DOHH2 (cell line): Measurements from ENCODE around the gene FN3KRP.

Source experiments
- H3F3A ChIP-seq: fragments of 200-600 bp; sonication (generic), shearing (Covaris generic); 2 replicates; pipeline ENCODE4 v1.6.0; 2016; ENCODE audit warnings: antibody characterized with exemption, mild to moderate bottlenecking; ENCODE audit not compliant: control insufficient read depth, insufficient read depth
- H3K27ac ChIP-seq: fragments of 200-600 bp; sonication (generic); 2 replicates; pipeline ENCODE4 v1.5.1; 2014; ENCODE audit warnings: low read depth, mild to moderate bottlenecking, low read length, moderate library complexity
- H3K27me3 ChIP-seq: fragments of 200-600 bp; sonication (generic); 2 replicates; pipeline ENCODE4 v1.6.1; 2014; ENCODE audit warnings: mild to moderate bottlenecking, low read length, mixed read lengths; ENCODE audit not compliant: control insufficient read depth
- H3K36me3 ChIP-seq: fragments of 200-600 bp; sonication (generic); 2 replicates; pipeline ENCODE4 v1.6.1; 2014; ENCODE audit warnings: mild to moderate bottlenecking, low read length, moderate library complexity, mixed read lengths; ENCODE audit not compliant: control insufficient read depth
- H3K4me1 ChIP-seq: fragments of 200-600 bp; sonication (generic); 2 replicates; pipeline ENCODE4 v1.6.1; 2014; ENCODE audit warnings: mild to moderate bottlenecking, low read length, mixed read lengths; ENCODE audit not compliant: control insufficient read depth
- H3K4me2 ChIP-seq: fragments of 200-600 bp; sonication (generic); 2 replicates; pipeline ENCODE4 v1.6.0; 2014; ENCODE audit warnings: mild to moderate bottlenecking, low read length, moderate library complexity
- H3K4me3 ChIP-seq: fragments of 200-600 bp; sonication (generic); 2 replicates; pipeline ENCODE4 v1.5.1; 2014; ENCODE audit warnings: mild to moderate bottlenecking, low read length, mixed read lengths
- H3K79me2 ChIP-seq: fragments of 200-600 bp; sonication (generic); 2 replicates; pipeline ENCODE4 v1.6.1; 2014; ENCODE audit warnings: mild to moderate bottlenecking, low read length, mixed read lengths; ENCODE audit not compliant: control insufficient read depth
- H3K9me2 ChIP-seq: fragments of 200-600 bp; sonication (generic); replicated peaks from 2 replicates; pipeline ENCODE4 v1.6.1; 2014; ENCODE audit warnings: mild to moderate bottlenecking, low read length, mixed read lengths; ENCODE audit not compliant: control insufficient read depth
- H3K9me3 ChIP-seq: fragments of 200-600 bp; sonication (generic); 2 replicates; pipeline ENCODE4 v1.6.1; 2014; ENCODE audit warnings: antibody characterized with exemption, low read length, mixed read lengths; ENCODE audit not compliant: control insufficient read depth, insufficient read depth
- H4K20me1 ChIP-seq: fragments of 200-600 bp; sonication (generic); 2 replicates; pipeline ENCODE4 v1.6.0; 2014; ENCODE audit warnings: low read depth, mild to moderate bottlenecking, antibody characterized with exemption, low read length, moderate library complexity; ENCODE audit not compliant: control insufficient read depth, insufficient read depth
- CTCF ChIP-seq: fragments of 200-600 bp; sonication (generic); IDR thresholded peaks from one replicate; pipeline ENCODE4 v1.5.1; 2014; ENCODE audit warnings: antibody characterized with exemption, mild to moderate bottlenecking, low read depth, low read length; ENCODE audit not compliant: poor library complexity, severe bottlenecking
- EZH2phosphoT487 ChIP-seq: fragments of 200-600 bp; sonication (generic); IDR thresholded peaks from 2 replicates; pipeline ENCODE4 v1.6.1; 2017; ENCODE audit warnings: borderline replicate concordance, mild to moderate bottlenecking, antibody characterized with exemption, low read length, moderate library complexity, mixed read lengths

FN3KRP gene

GRCh38 chr17:82765371-82765770, 48.9 kb downstream of the FN3KRP start:
- Histone ChIP-seq H3K36me3 (peaks cover 58% of the 10 kb centered on the region), H3F3A (peaks cover 3% of the 10 kb centered on the region; the same call in 1 of the 2 replicates)

GRCh38 chr17:82767041-82767754, 50.7 kb downstream of the FN3KRP start:
- Histone ChIP-seq H3K27ac (no peak overlapping the region), H3K4me2 (no peak overlapping the region), H3K79me2 (peaks cover 6% of the 10 kb centered on the region), H3K9me2 (no peaks in the 10 kb centered on the region), H4K20me1 (no peaks in the 10 kb centered on the region; the same call in 1 of the 2 replicates), H3K4me3 (no peak overlapping the region), H3K36me3 (peaks cover 66% of the 10 kb centered on the region), H3K27me3 (no peaks in the 10 kb centered on the region), H3K9me3 (no peaks in the 10 kb centered on the region), H3F3A (peaks cover 3% of the 10 kb centered on the region; the same call in 1 of the 2 replicates), H3K4me1 (peaks cover 3% of the 10 kb centered on the region; the same call in 1 of the 2 replicates)
- TF ChIP-seq CTCF: peak; percentile 65
- no peak for TF ChIP-seq EZH2phosphoT487

More at GRCh38 chr17:82765371-82765770, 48.9 kb downstream of the FN3KRP start:
- Histone ChIP-seq H3K9me2 (no peaks in the 10 kb centered on the region), H3K4me3 (no peak overlapping the region), H3K27ac (no peak overlapping the region), H3K4me2 (no peak overlapping the region), H3K27me3 (no peaks in the 10 kb centered on the region), H4K20me1 (no peaks in the 10 kb centered on the region; the same call in 1 of the 2 replicates), H3K9me3 (no peaks in the 10 kb centered on the region), H3K79me2 (peaks cover 13% of the 10 kb centered on the region), H3K4me1 (peaks cover 3% of the 10 kb centered on the region; the same call in 1 of the 2 replicates)
- TF ChIP-seq CTCF: no peak
- no peak for TF ChIP-seq EZH2phosphoT487

GRCh38 chr17:82769041-82769440, 52.5 kb downstream of the FN3KRP start:
- Histone ChIP-seq H3K27me3 (no peaks in the 10 kb centered on the region), H3K4me2 (no peak overlapping the region), H3K36me3 (peaks cover 62% of the 10 kb centered on the region), H3K4me1 (no peaks in the 10 kb centered on the region), H3K27ac (no peak overlapping the region), H3K9me3 (no peaks in the 10 kb centered on the region), H3K4me3 (no peak overlapping the region), H3F3A (peaks cover 3% of the 10 kb centered on the region; the same call in 1 of the 2 replicates), H4K20me1 (no peaks in the 10 kb centered on the region; the same call in 1 of the 2 replicates), H3K9me2 (no peaks in the 10 kb centered on the region), H3K79me2 (no peaks in the 10 kb centered on the region)
- TF ChIP-seq CTCF (no peak), EZH2phosphoT487 (no peak)
